ENCODE measurements around the gene OR8B2. TPM values are rescaled to one million over a fixed set of nuclear protein-coding genes. Genes with fewer than 3 reads are reported as not detected.
A peak's percentile ranks its signal among the peaks of the same experiment; 100 is the strongest.
"Not testable (repeated sequence)": the region's sequence is repeated elsewhere in the genome, so short reads cannot be mapped to it uniquely, and the experiment has no call there.

OR8B2 gene, protein sequence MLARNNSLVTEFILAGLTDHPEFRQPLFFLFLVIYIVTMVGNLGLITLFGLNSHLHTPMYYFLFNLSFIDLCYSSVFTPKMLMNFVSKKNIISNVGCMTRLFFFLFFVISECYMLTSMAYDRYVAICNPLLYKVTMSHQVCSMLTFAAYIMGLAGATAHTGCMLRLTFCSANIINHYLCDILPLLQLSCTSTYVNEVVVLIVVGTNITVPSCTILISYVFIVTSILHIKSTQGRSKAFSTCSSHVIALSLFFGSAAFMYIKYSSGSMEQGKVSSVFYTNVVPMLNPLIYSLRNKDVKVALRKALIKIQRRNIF
- not detected for polyA plus RNA-seq
- long read RNA-seq, donor 1: 0 reads
- long read RNA-seq, donor 2: 0 reads
- long read RNA-seq, donor 3: 0 reads
- long read RNA-seq, donor 4: 0 reads
- long read RNA-seq, donor 5: 0 reads
- long read RNA-seq, donor 6: 0 reads
- long read RNA-seq, donor 7: 0 reads
- long read RNA-seq, donor 8: 0 reads
- long read RNA-seq, donor 9: 0 reads
- long read RNA-seq, donor 10: 0 reads
- long read RNA-seq, donor 11: 0 reads

DNA sequence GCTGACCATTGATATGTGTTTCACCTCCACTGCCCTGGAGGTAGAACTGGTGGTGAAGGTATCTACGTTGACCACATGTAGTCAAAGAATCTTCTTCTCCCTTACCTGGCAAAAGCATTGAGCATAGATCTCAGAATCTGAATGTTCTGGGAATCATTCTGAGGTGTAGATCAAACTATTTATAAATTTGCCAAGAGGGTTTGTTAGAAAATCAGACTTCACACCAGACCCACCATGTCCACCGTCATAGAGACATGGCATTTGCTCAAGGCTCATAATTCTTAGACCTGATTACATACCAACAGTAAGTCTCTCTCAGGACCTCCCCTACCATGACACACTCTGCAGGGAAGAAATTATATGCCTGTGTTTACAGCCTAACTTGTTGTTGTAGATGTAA, at the start of gene OR8B2:
Gene OR8B2, minus strand, starts transcription at position 101 of the 400 bp plus-strand sequence. CDS start 1,156 bp downstream, outside the sequence.
- Histone ChIP-seq H3K9me3 (ENCODE audit: control insufficient read depth, low read depth, low read length) (no peaks in the 10 kb centered on the region), H3K36me3 (ENCODE audit: control insufficient read depth, insufficient read depth, low read length) (no peaks in the 10 kb centered on the region), H3K27me3 (ENCODE audit: control insufficient read depth, insufficient read depth, low read length) (no peaks in the 10 kb centered on the region), H3K27ac (ENCODE audit: low read length) (no peak within 1 kb of the TSS), H3K4me1 (ENCODE audit: control insufficient read depth, insufficient read depth, low read length) (no peaks in the 10 kb centered on the region), H3K4me3 (ENCODE audit: low read length) (no peak within 1 kb of the TSS)
- DNase-seq: no peak
- 90% methylated on average over 2 of the region's 2 CpGs for WGBS (ENCODE audit: insufficient coverage, low lambda C conversion rate)

DNA sequence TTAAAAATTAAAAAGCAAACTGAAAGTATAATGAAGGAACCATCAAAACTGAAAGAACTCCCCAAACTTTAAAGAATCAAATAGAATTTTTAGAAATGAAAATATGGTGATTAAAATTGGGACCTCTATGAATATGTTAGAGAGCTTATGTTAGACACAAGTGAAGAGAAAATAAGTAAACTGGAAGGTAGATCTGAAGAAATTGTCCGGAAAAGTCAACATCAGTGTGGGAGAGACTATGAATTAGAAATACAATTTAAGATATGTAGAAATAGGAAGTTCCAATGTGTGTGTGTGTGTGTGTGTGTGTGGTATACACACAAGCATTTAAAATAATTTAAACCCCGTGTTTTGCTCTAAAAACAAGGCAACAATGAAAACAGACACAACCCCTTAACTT, 45.3 kb upstream of the OR8B2 start:
- no peaks in the 10 kb centered on the region for H3K4me1 ChIP-seq (ENCODE audit: control insufficient read depth, insufficient read depth, low read length)
- 90% methylated on average over 2 of the region's 2 CpGs for WGBS (ENCODE audit: insufficient coverage, low lambda C conversion rate)
- H3K27ac ChIP-seq (ENCODE audit: low read length): no peak overlapping the region
- H3K27me3 ChIP-seq (ENCODE audit: control insufficient read depth, insufficient read depth, low read length): no peaks in the 10 kb centered on the region
- no peaks in the 10 kb centered on the region for H3K9me3 ChIP-seq (ENCODE audit: control insufficient read depth, low read depth, low read length)
- no peak overlapping the region for H3K4me3 ChIP-seq (ENCODE audit: low read length)
- H3K36me3 ChIP-seq (ENCODE audit: control insufficient read depth, insufficient read depth, low read length): no peaks in the 10 kb centered on the region
- no peak for DNase-seq

DNA sequence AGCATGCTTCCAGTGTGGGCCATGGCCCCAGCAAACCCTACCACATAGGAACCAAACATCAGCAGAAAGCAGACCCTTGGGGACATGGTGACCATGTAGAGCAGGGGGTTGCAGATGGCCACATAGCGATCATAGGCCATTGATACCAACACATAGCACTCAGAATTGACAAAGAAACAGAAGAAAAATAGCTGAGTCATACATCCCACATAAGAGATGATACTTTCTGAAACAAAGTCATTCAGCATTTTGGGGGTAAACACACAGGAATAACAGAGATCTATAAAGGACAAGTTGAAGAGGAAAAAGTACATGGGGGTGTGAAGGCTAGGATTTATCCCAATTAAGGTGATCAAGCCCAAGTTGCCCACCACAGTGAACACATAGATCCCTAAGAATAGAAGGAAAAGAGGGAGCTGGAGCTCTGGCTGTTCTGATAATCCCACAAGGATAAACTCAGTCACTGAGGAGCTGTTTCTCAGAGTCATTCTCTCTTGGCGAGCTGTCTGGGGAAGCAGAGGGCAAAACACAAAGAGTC, 40.2 kb upstream of the OR8B2 start, which contains the start of gene OR8B4:
Gene OR8B4, minus strand, starts transcription at position 488 of the 538 bp plus-strand sequence. Its CDS starts 0 bp downstream, at position 488.
- Histone ChIP-seq H3K4me3 (ENCODE audit: low read length) (no peak within 1 kb of the TSS), H3K27ac (ENCODE audit: low read length) (no peak within 1 kb of the TSS), H3K4me1 (ENCODE audit: control insufficient read depth, insufficient read depth, low read length) (no peaks in the 10 kb centered on the region), H3K27me3 (ENCODE audit: control insufficient read depth, insufficient read depth, low read length) (no peaks in the 10 kb centered on the region), H3K36me3 (ENCODE audit: control insufficient read depth, insufficient read depth, low read length) (no peaks in the 10 kb centered on the region), H3K9me3 (ENCODE audit: control insufficient read depth, low read depth, low read length) (no peaks in the 10 kb centered on the region)
- no CpG with 5 or more reads among the region's 2 CpGs for WGBS (ENCODE audit: insufficient coverage, low lambda C conversion rate)
- no peak for DNase-seq

DNA sequence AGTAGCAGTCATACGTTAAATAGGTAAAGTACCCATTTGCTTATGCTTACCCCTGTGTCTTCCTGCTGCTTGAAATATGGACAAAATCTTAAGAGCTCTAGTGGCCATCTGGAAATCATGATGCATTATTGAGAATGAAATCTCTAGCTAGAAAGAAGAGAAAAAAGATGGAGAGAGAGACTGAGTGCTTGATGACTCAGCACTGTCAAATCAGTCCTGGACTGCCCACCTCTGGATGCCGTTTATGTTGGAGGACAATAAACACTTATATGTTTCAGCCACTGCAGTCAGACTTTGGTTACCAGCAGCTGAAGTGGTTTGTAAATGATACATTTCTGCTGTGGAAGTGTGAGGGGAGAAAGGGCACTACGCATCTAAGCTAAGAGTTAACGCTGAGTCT, 36.7 kb upstream of the OR8B2 start:
- no peak for DNase-seq
- no peak overlapping the region for H3K27ac ChIP-seq (ENCODE audit: low read length)
- H3K9me3 ChIP-seq (ENCODE audit: control insufficient read depth, low read depth, low read length): no peaks in the 10 kb centered on the region
- H3K27me3 ChIP-seq (ENCODE audit: control insufficient read depth, insufficient read depth, low read length): no peaks in the 10 kb centered on the region
- no peaks in the 10 kb centered on the region for H3K36me3 ChIP-seq (ENCODE audit: control insufficient read depth, insufficient read depth, low read length)
- no CpG with 5 or more reads among the region's 4 CpGs for WGBS (ENCODE audit: insufficient coverage, low lambda C conversion rate)
- H3K4me3 ChIP-seq (ENCODE audit: low read length): no peak overlapping the region
- no peaks in the 10 kb centered on the region for H3K4me1 ChIP-seq (ENCODE audit: control insufficient read depth, insufficient read depth, low read length)

DNA sequence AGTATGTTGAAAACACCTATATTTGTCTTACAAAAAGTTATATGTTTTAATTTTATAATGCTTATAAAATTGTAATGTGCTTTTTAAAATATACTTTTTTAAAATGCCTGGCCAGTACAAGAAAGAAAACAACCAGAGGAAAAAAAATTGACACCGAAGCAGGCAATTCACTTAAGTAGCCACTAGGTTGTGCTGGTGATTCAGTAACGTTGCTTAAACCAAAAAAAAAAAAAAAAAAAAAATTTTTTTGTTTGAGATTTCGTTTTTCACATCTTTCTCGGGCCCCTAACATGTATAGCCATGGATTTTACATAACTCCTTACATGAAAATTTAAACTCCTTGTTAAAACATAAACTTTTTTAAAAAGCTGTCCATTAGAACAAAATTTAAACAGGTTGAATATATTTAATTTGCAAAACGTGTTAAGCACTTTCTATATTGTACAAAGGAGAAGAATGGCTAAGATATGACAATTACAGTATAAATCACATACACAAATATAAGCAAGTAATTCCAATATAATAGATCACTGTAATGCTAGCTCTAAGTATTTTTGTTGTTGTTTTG, 31.1 kb upstream of the OR8B2 start:
- DNase-seq: no peak
- Histone ChIP-seq H3K4me1 (ENCODE audit: control insufficient read depth, insufficient read depth, low read length) (no peaks in the 10 kb centered on the region), H3K27me3 (ENCODE audit: control insufficient read depth, insufficient read depth, low read length) (peaks cover 2% of the 10 kb centered on the region), H3K27ac (ENCODE audit: low read length) (no peak overlapping the region), H3K36me3 (ENCODE audit: control insufficient read depth, insufficient read depth, low read length) (no peaks in the 10 kb centered on the region), H3K4me3 (ENCODE audit: low read length) (no peak overlapping the region), H3K9me3 (ENCODE audit: control insufficient read depth, low read depth, low read length) (no peaks in the 10 kb centered on the region)
- WGBS (ENCODE audit: insufficient coverage, low lambda C conversion rate): 50% methylated on average over 2 of the region's 5 CpGs

DNA sequence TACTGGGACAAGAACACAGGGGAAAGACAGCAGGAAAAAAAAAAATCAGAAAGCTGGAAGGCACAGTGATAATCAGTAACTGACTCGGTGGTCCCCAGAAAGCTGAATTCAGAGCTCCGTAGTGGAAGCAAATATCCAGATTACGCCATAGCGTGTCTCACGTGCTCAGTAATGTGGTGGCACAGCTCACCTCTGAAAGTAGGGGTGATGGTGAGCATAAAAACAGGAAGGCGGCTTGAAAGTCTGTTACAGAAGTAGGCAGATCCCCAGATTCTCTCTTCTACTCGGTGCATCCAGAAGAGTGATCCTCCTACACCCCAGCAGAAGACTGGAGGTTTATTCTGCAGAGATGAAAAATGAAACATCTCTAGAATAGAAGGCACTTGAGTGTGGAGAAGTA, 25.6 kb upstream of the OR8B2 start:
- Histone ChIP-seq H3K27ac (ENCODE audit: low read length) (no peak overlapping the region), H3K9me3 (ENCODE audit: control insufficient read depth, low read depth, low read length) (no peaks in the 10 kb centered on the region), H3K4me1 (ENCODE audit: control insufficient read depth, insufficient read depth, low read length) (peaks cover 2% of the 10 kb centered on the region), H3K27me3 (ENCODE audit: control insufficient read depth, insufficient read depth, low read length) (peaks cover 2% of the 10 kb centered on the region), H3K36me3 (ENCODE audit: control insufficient read depth, insufficient read depth, low read length) (no peaks in the 10 kb centered on the region), H3K4me3 (ENCODE audit: low read length) (no peak overlapping the region)
- DNase-seq: no peak
- WGBS (ENCODE audit: insufficient coverage, low lambda C conversion rate): no CpG with 5 or more reads among the region's 7 CpGs

DNA sequence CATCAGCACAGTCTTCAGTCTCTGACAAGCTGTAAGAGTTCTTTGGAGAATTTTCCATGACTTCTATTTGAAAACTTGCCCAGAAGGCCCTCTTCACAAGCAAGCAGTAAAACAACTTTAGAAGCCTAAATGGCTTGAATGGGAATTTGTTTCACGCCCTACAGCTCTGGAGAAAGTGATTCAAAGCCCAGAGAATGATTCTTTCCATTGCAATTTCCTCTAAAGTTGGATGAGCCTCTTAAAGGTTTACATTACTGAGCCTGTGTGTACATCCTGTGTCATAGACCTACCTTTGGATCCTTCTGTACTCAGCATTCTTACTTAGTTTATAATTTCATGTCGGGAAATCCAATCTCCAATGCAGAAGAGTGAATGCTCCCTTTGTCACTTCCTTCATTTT, 21.3 kb upstream of the OR8B2 start:
- no peak overlapping the region for H3K27ac ChIP-seq (ENCODE audit: low read length)
- H3K9me3 ChIP-seq (ENCODE audit: control insufficient read depth, low read depth, low read length): peaks cover 5% of the 10 kb centered on the region
- WGBS (ENCODE audit: insufficient coverage, low lambda C conversion rate): no CpG with 5 or more reads among the region's 2 CpGs
- no peak for DNase-seq
- no peaks in the 10 kb centered on the region for H3K27me3 ChIP-seq (ENCODE audit: control insufficient read depth, insufficient read depth, low read length)
- H3K4me3 ChIP-seq (ENCODE audit: low read length): no peak overlapping the region
- no peaks in the 10 kb centered on the region for H3K36me3 ChIP-seq (ENCODE audit: control insufficient read depth, insufficient read depth, low read length)
- peaks cover 2% of the 10 kb centered on the region for H3K4me1 ChIP-seq (ENCODE audit: control insufficient read depth, insufficient read depth, low read length)

DNA sequence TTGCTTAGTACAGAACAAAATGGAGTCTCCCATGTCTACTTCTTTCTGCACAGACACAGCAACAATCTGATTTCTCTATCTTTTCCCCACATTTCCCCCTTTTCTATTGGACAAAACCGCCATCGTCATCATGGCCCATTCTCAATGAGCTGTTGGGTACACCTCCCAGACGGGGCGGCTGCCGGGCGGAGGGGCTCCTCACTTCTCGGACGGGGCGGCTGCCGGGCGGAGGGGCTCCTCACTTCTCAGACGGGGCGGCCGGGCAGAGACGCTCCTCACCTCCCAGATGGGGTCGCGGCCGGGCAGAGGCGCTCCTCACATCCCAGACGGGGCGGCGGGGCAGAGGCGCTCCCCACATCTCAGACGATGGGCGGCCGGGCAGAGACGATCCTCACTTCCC, 18.9 kb upstream of the OR8B2 start:
- H3K4me3 ChIP-seq (ENCODE audit: low read length); H3K9me3 ChIP-seq (ENCODE audit: control insufficient read depth, low read depth, low read length); H3K27ac ChIP-seq (ENCODE audit: low read length); DNase-seq; H3K36me3 ChIP-seq (ENCODE audit: control insufficient read depth, insufficient read depth, low read length); H3K27me3 ChIP-seq (ENCODE audit: control insufficient read depth, insufficient read depth, low read length); H3K4me1 ChIP-seq (ENCODE audit: control insufficient read depth, insufficient read depth, low read length): not testable (repeated sequence)
- WGBS (ENCODE audit: insufficient coverage, low lambda C conversion rate): no CpG with 5 or more reads among the region's 27 CpGs

DNA sequence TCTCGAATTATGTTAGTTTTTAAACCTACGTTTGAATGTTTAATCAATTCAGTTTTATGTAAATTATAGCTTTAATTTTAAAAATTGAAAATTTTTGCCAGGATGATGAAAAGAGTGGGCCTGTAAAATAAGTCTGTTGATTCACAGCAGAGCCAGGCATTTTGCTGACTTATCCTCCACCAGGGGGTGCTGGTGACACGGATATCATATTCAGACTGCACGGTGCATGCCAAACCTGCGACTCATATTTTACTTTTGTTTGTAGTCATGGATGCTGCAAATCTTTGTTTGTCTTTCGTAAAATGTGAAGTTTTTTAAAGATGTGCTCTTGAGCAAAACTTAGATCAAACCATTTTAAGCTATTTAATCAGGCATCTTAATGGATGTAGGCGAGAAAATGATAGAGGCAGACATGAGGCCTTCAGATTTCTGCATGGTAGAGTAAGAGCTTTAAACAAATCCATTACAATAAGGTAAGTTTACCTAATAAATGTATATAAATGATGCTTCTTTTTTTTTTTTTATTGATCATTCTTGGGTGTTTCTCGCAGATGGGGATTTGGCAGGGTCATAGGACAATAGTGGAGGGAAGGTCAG, 18.1 kb upstream of the OR8B2 start:
- DNase-seq: peak; percentile 23 to 35
- Histone ChIP-seq H3K27me3 (ENCODE audit: control insufficient read depth, insufficient read depth, low read length) (no peaks in the 10 kb centered on the region), H3K27ac (ENCODE audit: low read length) (no peak overlapping the region), H3K4me3 (ENCODE audit: low read length) (no peak overlapping the region), H3K4me1 (ENCODE audit: control insufficient read depth, insufficient read depth, low read length) (no peaks in the 10 kb centered on the region), H3K36me3 (ENCODE audit: control insufficient read depth, insufficient read depth, low read length) (no peaks in the 10 kb centered on the region), H3K9me3 (ENCODE audit: control insufficient read depth, low read depth, low read length) (peaks cover 5% of the 10 kb centered on the region)
- WGBS (ENCODE audit: insufficient coverage, low lambda C conversion rate): 83% methylated on average over 3 of the region's 8 CpGs

DNA sequence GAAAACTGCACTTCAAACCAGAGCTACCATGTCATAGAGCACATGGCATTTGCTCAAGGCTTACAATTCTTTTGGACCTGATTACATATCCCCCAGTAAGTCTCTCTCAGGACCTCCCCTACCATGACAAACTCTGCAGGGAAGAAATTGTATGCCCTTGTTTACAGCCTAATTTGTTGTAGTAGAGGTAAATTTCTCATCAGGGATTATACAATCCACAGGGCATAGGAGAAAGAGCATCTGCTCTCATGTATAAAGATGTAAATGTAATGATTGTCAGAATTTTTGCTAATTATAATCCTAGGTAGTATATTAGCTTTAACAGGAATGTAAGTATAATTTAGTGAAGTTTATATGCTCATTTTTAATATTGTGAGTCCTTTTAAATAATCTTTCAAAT, 14.6 kb upstream of the OR8B2 start, which contains the start of gene OR8B3:
Gene OR8B3, minus strand, starts transcription at position 101 of the 400 bp plus-strand sequence. CDS start 1,673 bp downstream, outside the sequence.
- Histone ChIP-seq H3K9me3 (ENCODE audit: control insufficient read depth, low read depth, low read length) (peaks cover 4% of the 10 kb centered on the region), H3K4me1 (ENCODE audit: control insufficient read depth, insufficient read depth, low read length) (no peaks in the 10 kb centered on the region), H3K4me3 (ENCODE audit: low read length) (no peak within 1 kb of the TSS), H3K27me3 (ENCODE audit: control insufficient read depth, insufficient read depth, low read length) (no peaks in the 10 kb centered on the region), H3K27ac (ENCODE audit: low read length) (no peak within 1 kb of the TSS), H3K36me3 (ENCODE audit: control insufficient read depth, insufficient read depth, low read length) (no peaks in the 10 kb centered on the region)
- no peak for DNase-seq

Measured in large intestine (tissue), 12 donors.